ENCODE measurements around the gene OSBPL2.

Gene OSBPL2

GRCh38 chr20:62303340-62304226 is 65.3 kb downstream of the OSBPL2 start:
- no peak for DNase-seq

- DNase-seq: no peak
Observed at GRCh38 chr20:62304331-62305148, 66.2 kb downstream of the OSBPL2 start.

DNA sequence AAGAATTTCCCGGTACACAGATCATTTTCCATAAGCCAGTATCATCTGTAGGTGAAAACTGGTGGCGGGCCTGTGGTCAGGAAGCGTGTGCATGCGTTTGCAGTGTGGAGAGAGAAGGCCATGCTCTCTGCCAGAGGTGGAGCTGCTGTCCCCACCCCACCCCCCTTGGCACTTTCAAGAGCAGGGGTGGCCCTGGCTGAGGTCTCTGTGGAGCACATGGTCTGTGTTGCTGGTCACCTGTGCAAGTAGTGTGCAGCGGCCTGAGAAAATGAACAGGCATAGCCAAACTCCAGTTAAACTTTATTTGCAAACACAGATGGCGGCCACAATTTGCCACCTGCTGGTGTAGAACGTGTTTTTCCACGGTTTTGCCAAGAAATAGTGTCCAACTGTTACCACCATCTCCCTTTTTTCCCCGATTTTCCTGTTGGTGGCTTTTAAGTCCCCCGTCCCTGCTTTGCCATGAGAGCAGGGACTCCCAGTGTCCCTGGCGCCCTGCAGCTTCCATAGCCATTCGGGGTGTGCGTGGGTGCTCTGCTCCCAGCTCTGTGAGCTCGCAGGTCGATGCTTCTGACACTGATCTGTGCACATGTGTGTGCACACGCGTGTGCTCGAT is 66.9 kb downstream of the OSBPL2 start:
- DNase-seq: no peak

GRCh38 chr20:62305765-62306413 is 67.6 kb downstream of the OSBPL2 start:
- DNase-seq: no peak

DNA sequence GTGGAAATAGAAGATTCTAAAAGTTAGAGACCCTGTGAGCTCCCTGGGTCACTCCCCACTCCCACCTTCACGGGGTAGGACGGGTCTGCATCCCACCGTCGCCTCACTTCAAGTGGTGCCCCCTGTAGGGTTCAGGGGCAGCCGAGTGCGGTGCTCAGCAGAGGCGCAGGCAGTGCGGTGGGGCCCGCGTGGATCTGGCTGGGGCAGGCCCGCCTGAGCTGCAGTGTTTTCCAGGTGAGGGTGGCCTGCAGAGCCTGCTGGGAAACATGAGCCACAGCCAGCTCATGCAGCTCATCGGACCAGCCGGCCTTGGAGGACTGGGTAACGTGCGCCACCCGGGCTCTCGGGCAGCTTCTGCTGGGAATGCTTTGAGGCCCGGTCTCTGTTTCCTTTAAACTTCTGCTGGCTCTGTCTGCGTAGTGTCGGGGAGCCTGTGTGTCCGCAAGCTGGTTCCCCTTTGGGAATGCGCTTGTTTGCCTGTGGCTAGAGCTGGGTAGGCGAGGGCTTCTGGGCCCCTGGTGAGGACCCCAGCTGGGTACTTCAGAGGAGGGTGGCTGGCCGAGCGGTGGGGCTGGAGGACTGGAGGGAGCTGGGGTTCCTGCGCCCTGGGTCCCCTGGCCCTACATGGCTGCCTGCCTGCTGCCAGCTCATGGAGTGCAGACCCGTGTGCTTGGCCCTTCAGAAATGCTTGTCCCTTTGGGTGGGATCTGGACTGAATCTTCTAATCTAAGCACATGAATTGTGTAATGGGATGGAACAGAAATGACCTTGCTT is 68.3 kb downstream of the OSBPL2 start:
- no peak for DNase-seq

DNA sequence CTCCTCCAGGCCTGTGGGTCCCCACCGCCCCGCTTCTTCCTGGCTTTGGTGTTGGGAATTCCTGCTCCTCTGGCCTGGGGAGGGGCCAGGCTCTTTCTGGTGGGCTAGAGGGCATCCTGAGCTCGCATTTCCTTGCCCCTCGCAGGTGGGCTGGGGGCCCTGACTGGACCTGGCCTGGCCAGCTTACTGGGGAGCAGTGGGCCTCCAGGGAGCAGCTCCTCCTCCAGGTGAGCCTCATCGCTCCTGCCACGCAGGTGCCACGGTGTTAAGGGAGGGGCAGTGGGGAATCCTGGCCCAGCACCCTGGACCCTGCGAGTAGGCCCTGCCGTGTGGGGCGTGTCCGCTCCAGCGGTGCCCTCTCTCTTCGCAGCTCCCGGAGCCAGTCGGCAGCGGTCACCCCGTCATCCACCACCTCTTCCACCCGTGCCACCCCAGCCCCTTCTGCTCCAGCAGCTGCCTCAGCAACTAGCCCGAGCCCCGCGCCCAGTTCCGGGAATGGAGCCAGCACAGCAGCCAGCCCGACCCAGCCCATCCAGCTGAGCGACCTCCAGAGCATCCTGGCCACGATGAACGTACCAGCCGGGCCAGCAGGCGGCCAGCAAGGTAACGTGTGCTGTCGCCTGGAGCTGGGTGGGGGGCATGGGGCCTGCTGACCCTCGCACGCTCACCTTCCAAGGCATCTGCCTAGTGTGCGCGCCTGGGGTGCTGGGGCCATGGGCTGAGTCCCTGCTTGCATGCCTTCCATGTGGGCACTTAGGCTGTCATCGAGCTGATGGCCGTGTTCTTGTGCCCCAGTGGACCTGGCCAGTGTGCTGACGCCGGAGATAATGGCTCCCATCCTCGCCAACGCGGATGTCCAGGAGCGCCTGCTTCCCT is 69.1 kb downstream of the OSBPL2 start:
- DNase-seq: no peak

DNA sequence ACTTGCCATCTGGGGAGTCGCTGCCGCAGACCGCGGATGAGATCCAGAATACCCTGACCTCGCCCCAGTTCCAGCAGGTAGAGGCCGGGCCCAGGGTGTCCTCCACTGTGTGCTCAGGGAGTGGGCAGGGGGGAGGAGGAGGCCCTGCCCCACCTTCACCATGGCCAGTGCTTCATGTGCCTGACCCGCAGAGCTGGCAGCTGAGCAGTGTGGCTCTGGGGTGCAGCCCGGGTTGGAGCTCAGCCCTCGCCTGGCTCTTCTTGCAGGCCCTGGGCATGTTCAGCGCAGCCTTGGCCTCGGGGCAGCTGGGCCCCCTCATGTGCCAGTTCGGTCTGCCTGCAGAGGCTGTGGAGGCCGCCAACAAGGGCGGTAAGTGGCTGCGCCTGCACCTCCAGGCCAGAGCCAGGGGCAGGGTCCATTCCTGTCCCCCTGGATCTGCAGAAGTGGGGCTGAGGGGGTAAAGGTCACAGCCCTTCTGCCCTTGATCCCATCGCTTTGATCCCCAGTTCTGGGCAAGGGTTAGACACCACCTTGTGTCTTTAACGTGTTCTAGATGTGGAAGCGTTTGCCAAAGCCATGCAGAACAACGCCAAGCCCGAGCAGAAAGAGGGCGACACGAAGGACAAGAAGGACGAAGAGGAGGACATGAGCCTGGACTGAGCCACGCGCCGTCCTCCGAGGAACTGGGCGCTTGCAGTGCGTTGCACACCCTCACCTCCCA is 69.9 kb downstream of the OSBPL2 start:
- DNase-seq: no peak

DNA sequence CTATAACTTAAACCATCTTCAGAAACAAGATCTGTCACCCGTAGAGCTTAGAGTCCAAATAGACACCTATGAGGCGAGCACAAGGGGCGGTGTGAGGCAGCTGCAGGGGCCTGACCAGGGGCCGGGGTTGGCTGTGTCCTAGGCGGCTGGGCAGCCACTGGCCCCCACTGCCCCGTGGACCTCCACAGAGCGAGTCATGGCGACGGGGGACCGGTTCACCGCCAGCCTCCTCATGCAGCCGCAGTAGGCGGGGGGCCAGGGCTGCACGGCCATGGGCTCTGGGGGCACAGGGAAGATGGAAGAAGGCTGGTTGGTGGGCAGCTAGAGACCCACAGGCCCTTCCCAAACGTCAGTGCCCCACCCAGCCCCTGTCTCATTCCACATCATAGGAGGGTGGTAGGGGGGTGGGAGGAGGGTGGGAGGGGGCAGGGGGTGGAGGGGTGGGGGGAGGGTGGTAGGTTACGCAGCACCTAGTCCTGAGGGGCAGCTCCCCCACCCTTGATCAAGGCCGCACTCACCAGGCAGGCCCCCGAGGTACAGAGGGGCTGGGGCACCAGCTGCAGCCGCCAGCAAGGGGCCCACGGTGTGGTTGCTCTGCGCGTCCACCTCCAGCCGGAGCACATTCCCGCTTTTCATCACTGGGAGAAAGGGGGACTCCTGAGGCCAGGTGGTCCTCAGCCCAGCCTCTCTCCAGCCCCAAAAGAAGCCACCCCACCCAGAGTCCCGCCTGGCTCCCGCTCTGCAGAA is 71.0 kb downstream of the OSBPL2 start:
- DNase-seq: no peak

- no peak for DNase-seq
Observed at GRCh38 chr20:62309947-62310756, 71.8 kb downstream of the OSBPL2 start.

DNA sequence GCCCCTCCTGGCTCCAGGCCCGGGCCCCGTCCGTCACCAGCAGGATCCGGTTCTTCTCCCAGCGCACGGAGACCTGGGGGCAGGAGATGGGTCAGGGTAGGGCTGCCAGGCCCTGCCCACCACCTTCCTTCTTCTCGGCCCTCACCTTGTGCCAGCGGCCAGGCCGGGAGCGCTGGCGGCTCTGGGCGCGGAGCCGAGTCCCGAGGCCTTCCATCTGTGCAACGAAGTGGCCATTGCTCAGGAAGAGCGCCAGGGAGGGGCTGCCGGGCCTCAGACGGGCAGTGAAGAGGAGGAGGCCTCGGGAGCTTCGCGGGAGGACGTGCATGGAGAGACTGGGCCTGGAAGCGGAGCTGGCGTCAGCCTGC is 72.4 kb downstream of the OSBPL2 start:
- DNase-seq: no peak

DNA sequence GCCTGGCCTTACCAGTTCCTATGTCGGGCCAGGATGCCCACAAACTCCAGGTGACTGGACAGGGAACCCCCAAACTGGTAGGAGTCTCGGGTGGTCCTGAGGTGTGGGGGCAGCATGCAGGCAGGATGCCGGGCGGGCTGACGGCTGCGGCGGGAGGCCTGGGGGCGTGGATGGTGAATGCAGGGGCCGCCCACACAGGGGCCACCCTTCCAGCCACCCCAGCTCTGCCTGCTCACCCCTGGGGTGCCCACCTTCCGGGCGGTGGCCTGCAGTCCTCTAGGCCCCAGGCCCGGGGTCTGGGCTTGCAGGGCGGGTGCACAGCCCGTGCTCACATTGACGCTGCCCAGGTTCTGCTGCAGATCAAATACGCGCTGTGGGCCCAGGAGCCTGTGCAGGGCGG is 72.8 kb downstream of the OSBPL2 start:
- DNase-seq: no peak

DNA sequence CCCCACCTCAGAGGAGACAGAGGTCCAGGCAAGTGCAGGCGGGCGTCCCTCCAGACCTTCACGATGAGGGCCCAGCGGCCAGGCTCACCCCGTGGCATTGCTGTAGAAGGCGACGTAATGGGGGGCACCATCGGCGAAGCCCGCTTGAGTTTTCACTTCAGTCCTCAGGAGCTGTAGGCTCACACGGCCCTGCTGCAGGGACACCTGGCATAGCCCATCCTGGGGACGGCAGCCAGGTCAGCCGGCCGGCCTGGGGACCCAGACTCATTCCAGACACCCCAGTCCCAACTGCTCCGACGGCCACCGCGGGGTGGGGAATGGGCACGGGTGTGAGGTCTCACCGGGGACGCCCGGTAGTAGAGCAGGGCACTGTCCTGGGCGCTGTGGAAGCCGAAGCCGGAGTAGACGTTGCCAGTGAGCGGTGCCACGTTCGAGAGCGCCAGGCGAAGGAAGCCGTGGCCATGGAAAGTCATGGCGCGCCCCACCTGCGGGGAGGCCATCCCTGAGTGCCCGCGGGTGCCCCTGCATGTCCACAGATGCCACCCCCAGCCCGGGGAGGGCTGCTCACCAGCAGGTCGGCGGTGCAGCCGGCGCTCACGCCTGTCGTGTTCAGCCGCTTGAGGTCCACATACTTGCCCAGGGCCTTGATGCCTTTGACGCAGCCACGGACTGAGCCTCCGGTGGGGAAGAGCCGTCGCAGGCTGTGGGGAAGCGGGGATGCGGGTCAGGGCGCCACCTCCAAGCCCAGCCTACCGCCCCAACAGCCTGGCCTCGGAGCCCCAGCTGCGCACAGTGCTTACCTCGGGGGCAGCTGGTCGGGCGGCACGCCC is 73.7 kb downstream of the OSBPL2 start:
- no peak for DNase-seq

GRCh38 chr20:62312662-62312977 is 74.3 kb downstream of the OSBPL2 start:
- DNase-seq: no peak

DNA sequence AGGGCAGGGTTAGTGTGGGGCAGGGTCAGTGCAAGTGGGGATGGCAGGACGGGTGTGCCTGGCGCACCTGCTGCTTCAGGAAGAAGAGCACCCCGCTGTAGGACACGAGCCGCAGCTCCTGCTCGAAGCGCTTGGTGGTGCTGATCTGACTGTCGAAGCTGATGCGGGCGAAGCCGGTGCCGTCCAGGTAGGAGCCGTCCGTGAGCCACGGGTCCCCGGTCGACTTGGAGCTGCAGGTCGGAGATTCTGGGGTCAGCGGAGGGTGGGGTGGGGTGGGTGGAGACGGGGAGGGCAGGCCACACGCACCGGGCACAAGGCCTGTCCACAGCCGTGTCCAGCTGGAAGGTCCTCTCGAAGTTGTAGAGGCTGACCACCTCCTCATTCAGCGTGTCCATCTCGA is 74.7 kb downstream of the OSBPL2 start:
- DNase-seq: no peak

- DNase-seq: no peak
Observed at GRCh38 chr20:62313460-62314338, 75.4 kb downstream of the OSBPL2 start.

- no peak for DNase-seq
Observed at GRCh38 chr20:62314339-62314638, 76.0 kb downstream of the OSBPL2 start.

DNA sequence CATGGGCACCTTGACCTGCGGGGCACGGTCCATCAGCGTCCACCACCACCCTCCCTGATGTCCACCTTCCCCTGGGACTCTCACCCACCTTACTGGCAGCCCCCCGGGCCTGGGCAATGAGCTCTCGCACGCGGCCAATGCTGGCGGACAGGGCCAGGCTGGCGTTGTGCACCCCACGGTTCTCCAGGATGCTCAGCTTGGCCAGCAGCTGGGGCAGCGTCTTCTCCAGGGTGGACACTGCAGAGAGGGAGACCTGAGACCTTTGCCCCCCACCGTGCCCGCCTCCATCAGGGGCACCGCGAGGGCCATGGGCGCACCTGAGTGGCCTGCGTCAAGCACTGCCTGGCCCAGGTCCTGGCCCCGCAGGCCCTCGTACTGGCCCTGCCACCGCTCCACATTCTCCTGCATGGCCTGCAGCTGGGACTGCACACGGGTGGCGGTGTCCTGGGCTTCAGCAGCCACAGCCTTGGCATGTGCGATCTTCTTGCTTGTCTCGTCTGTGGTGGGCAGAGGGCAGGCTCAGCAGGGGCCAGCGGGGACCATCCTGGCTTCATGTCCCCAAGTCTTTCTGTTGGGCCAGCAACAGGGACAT is 76.5 kb downstream of the OSBPL2 start:
- DNase-seq: no peak
